Measurements from ENCODE around the gene SLC35F3. TPM values are rescaled to one million over a fixed set of nuclear protein-coding genes. Genes with fewer than 3 reads are reported as not detected.

The SLC35F3 gene
- total RNA-seq, 3 donors from 2014 or later: 0.17 to 0.89 (median 0.20) TPM

DNA sequence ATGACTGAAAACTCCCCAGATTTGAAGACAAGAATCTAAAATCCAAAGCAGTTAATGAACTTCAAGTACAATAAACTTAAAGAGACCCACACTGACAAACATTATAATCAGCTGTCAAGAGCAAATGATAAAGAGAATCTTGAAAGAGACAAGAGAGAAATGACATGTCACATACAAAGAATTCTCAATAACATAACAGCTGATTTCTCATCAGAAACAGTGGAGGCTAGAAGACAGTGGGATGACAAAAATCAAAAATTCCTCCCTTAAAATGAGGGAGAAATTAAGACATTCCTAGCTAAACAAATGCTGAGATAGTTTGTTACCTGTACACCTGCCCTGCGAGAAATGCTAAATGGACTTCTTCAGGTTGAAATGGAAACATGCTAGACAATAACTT, 432.8 kb downstream of the SLC35F3 start:
- TF ChIP-seq, protein P1, sequence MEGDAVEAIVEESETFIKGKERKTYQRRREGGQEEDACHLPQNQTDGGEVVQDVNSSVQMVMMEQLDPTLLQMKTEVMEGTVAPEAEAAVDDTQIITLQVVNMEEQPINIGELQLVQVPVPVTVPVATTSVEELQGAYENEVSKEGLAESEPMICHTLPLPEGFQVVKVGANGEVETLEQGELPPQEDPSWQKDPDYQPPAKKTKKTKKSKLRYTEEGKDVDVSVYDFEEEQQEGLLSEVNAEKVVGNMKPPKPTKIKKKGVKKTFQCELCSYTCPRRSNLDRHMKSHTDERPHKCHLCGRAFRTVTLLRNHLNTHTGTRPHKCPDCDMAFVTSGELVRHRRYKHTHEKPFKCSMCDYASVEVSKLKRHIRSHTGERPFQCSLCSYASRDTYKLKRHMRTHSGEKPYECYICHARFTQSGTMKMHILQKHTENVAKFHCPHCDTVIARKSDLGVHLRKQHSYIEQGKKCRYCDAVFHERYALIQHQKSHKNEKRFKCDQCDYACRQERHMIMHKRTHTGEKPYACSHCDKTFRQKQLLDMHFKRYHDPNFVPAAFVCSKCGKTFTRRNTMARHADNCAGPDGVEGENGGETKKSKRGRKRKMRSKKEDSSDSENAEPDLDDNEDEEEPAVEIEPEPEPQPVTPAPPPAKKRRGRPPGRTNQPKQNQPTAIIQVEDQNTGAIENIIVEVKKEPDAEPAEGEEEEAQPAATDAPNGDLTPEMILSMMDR (IDR thresholded peaks at IDR 0.05): no peak
- H3K9me3 ChIP-seq: peaks cover 7% of the 10 kb centered on the region
- no peaks in the 10 kb centered on the region for H3K4me1 ChIP-seq (ENCODE audit: low read depth)
- H3K36me3 ChIP-seq (ENCODE audit: low read depth): no peaks in the 10 kb centered on the region
- DNase-seq: no peak
- H3K4me3 ChIP-seq: no peak overlapping the region
- no peak for ATAC-seq
- intact Hi-C loops (cut with DNase I, micrococcal nuclease): no loop called here

DNA sequence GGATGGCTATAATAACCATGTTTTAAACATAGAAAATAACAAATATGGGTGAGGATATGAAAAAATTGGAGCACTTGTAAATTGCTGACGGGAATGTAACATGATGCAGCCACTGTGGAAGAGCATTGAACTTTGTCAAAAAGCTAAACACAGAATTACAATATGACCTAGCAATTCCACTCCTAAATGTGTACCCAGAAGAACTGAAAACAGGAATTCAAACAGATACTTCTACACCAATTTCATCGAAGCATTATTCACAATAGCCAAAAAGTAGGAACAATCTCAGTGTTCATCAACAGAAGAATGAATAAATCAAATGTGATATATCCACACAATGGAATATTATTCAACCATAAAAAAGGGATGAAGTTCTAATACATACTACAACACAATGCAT, 436.1 kb downstream of the SLC35F3 start:
- H3K4me1 ChIP-seq (ENCODE audit: low read depth): no peaks in the 10 kb centered on the region
- H3K36me3 ChIP-seq (ENCODE audit: low read depth): no peaks in the 10 kb centered on the region
- TF ChIP-seq, protein P1 (IDR thresholded peaks at IDR 0.05): no peak
- intact Hi-C loops (cut with DNase I, micrococcal nuclease): no loop called here
- no peak overlapping the region for H3K4me3 ChIP-seq
- H3K9me3 ChIP-seq: peaks cover 7% of the 10 kb centered on the region
- no peak for ATAC-seq
- no peak for DNase-seq

DNA sequence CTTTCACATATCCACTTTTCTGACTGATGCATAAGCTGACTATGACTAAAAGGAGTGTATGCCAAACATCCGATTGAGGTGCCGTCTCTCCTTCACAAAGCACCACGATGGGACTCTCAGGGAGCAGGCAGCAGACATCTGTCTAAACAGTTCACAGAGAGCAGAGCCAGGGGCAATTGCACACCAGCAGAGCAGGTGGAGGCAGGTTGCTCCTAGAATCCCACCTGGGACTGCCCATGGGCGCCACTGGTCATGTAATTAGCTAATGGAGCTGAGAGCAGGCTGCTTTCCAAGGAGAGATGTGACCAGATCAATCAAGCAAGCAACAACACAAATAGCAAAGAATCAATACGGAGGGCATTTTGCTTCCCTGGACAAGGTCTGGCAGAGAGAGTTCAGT, 438.3 kb downstream of the SLC35F3 start:
- DNase-seq (no peak), ATAC-seq (no peak)
- intact Hi-C loops (cut with DNase I, micrococcal nuclease): no loop called here
- H3K4me3 ChIP-seq: no peak overlapping the region
- TF ChIP-seq, protein P1 (IDR thresholded peaks at IDR 0.05): no peak
- no peaks in the 10 kb centered on the region for H3K9me3 ChIP-seq
- no peaks in the 10 kb centered on the region for H3K36me3 ChIP-seq (ENCODE audit: low read depth)
- no peaks in the 10 kb centered on the region for H3K4me1 ChIP-seq (ENCODE audit: low read depth)

DNA sequence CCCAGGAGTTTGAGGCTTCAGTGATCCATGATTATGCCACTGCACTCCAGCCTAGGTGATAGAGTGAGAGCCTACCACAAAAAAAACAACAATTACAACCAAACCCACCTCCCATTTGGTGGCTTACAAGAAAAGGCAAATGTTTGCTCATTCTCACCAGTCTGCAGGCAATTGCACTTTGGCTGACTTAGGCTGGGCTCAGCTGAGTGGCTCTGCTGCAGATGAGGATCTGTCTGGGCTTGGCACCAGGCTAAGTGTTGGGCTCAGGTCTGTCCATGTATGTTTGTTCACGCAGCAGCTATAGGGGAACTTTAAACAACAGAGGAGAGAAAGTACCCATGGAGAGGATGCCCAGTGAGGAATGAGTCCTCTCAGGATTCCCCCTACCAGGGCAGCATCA, 440.8 kb downstream of the SLC35F3 start:
- Histone ChIP-seq H3K4me3 (no peak overlapping the region), H3K9me3 (no peaks in the 10 kb centered on the region), H3K36me3 (ENCODE audit: low read depth) (no peaks in the 10 kb centered on the region), H3K4me1 (ENCODE audit: low read depth) (no peaks in the 10 kb centered on the region)
- DNase-seq (no peak), ATAC-seq (no peak)
- intact Hi-C loops (cut with DNase I, micrococcal nuclease): no loop called here
- TF ChIP-seq, protein P1 (IDR thresholded peaks at IDR 0.05): no peak

DNA sequence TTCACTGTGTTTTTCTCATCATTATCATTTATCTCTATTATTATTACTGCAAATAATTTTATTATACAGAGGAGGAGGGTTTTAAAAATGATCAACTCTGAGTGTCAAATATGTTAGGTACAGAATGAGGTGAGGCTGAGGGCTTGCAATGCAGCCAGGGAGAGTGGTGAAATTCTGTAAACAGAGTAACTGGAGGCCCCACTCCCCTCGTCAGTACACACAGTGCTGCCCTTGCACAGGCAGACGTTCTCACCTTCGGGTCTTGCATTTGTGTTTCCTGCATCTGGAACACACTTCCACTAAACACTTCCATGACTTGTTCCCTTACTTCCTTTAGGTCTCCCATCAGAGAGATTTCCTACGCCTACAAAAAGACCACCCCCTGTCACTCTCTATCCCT, 444.5 kb downstream of the SLC35F3 start:
- Histone ChIP-seq H3K9me3 (no peaks in the 10 kb centered on the region), H3K4me3 (no peak overlapping the region), H3K36me3 (ENCODE audit: low read depth) (no peaks in the 10 kb centered on the region), H3K4me1 (ENCODE audit: low read depth) (no peaks in the 10 kb centered on the region)
- TF ChIP-seq, protein P1 (IDR thresholded peaks at IDR 0.05): no peak
- intact Hi-C loops (cut with DNase I, micrococcal nuclease): no loop called here
- ATAC-seq (no peak), DNase-seq (no peak)
